ENCODE data around the gene THOC3. TPM values are rescaled to one million over a fixed set of nuclear protein-coding genes. Genes with fewer than 3 reads are reported as not detected.

The THOC3 gene
- total RNA-seq, 4 donors from 2014 or later = 53.6 to 70.2 (median 64.7) TPM

Other genes with a start within 250 kb of the THOC3 start
- 1 to 10 TPM in 1 of 4 donors, under 1 TPM in 1, not detected in 2; under 0.01 to 1.6 TPM for gene CPLX2, start 96.7 kb downstream of the THOC3 start, total RNA-seq